ENCODE data around the gene TRPC5OS.

DNA sequence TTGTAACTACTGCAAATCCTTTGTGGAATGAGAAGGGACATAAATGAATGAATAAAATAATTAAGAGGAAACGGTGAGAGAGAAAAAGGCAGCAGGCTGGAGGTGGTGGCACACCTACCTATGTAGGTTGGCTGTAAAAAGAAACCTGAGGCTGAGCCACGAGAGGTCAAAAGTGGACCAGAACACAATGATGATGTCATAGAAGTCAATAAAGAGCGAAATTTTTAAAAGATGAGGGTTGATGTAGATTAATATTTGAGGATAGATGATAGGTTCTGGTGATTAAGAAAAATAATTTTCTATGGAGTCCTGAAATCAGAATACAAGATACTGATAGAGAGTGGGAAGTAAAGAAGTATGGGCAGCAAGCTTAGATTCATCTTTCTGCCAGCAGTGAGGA lies 1.7 kb downstream of the TRPC5OS start:
- no peak for TF ChIP-seq CTCF (conservative IDR thresholded peaks at IDR 0.05; ENCODE audit: low read depth, low read length)
- TF ChIP-seq EZH2 (IDR thresholded peaks at IDR 0.05; ENCODE audit: low read length, unreplicated experiment), result no peak
- TF ChIP-seq EZH2phosphoT487 (IDR thresholded peaks at IDR 0.05; ENCODE audit: borderline replicate concordance, low read length), result no peak

Measured in PC-3 (cell line).